GM23338 (cell line): ENCODE results near the gene LMO2. TPM values are rescaled to one million over a fixed set of nuclear protein-coding genes. Genes with fewer than 3 reads are reported as not detected.

ENCODE experiments used
- ATAC-seq: fragments of 200-7000 bp; cut with Tn5 transposase; 3 replicates; pipeline ENCODE4 v1.9.1; 2020
- DNase-seq: peaks from one replicate; pipeline ENCODE4 v3.0.0-alpha.2; 2015; ENCODE audit warnings: low spot score
- H2AFZ ChIP-seq: fragments of 200-600 bp; sonication (generic); 2 replicates; pipeline ENCODE4 v1.8.0; 2016; ENCODE audit warnings: antibody characterized with exemption, mild to moderate bottlenecking, moderate library complexity
- H3F3A ChIP-seq: fragments of 200-600 bp; sonication (generic); replicated peaks from 2 replicates; pipeline ENCODE4 v1.8.0; 2017; ENCODE audit warnings: antibody characterized with exemption, mixed run types, low read depth
- H3K27ac ChIP-seq: fragments of 200-600 bp; sonication (generic); 2 replicates; pipeline ENCODE4 v1.6.1; 2016; ENCODE audit warnings: low read depth
- H3K27me3 ChIP-seq: fragments of 200-600 bp; sonication (generic); 2 replicates; pipeline ENCODE4 v1.8.0; 2016; ENCODE audit warnings: mild to moderate bottlenecking, mixed run types, moderate library complexity; ENCODE audit not compliant: insufficient read depth
- H3K36me3 ChIP-seq: fragments of 200-600 bp; sonication (generic); 2 replicates; pipeline ENCODE4 v1.8.0; 2016; ENCODE audit warnings: mild to moderate bottlenecking; ENCODE audit not compliant: insufficient read depth
- H3K4me1 ChIP-seq: fragments of 200-600 bp; sonication (generic); 2 replicates; pipeline ENCODE4 v1.8.0; 2016; ENCODE audit warnings: mild to moderate bottlenecking, moderate library complexity; ENCODE audit not compliant: insufficient read depth
- H3K4me2 ChIP-seq: fragments of 200-600 bp; sonication (generic); 2 replicates; pipeline ENCODE4 v1.7.1; 2017; ENCODE audit warnings: mixed run types
- H3K4me3 ChIP-seq: fragments of 200-600 bp; sonication (generic); 2 replicates; pipeline ENCODE4 v1.6.1; 2016; ENCODE audit warnings: mixed run types
- H3K79me2 ChIP-seq: fragments of 200-600 bp; sonication (generic); replicated peaks from 2 replicates; pipeline ENCODE4 v1.8.0; 2017; ENCODE audit warnings: mild to moderate bottlenecking; ENCODE audit not compliant: insufficient read depth
- H3K9me2 ChIP-seq: fragments of 200-600 bp; sonication (generic); 2 replicates; pipeline ENCODE4 v1.8.0; 2017; ENCODE audit not compliant: insufficient read depth
- H4K20me1 ChIP-seq: fragments of 200-600 bp; sonication (generic); replicated peaks from 2 replicates; pipeline ENCODE4 v1.8.0; 2017; ENCODE audit warnings: mild to moderate bottlenecking; ENCODE audit not compliant: insufficient read depth
- H3K27ac Mint-ChIP-seq: 2 replicates; pipeline ENCODE4 v1.8.0; 2020; ENCODE audit warnings: inconsistent platforms, mild to moderate bottlenecking, moderate library complexity, mixed read lengths
- H3K27me3 Mint-ChIP-seq: 3 replicates; pipeline ENCODE4 v1.8.0; 2022; ENCODE audit warnings: low read depth, mild to moderate bottlenecking, moderate library complexity, mixed read lengths, inconsistent platforms; ENCODE audit not compliant: insufficient read depth, poor library complexity
- H3K36me3 Mint-ChIP-seq: 3 replicates; pipeline ENCODE4 v1.8.0; 2021; ENCODE audit warnings: low read depth, mild to moderate bottlenecking, inconsistent platforms, moderate library complexity, mixed read lengths
- H3K4me1 Mint-ChIP-seq: 3 replicates; pipeline ENCODE4 v1.8.0; 2020; ENCODE audit warnings: mild to moderate bottlenecking, inconsistent platforms, mixed read lengths
- H3K4me3 Mint-ChIP-seq: 3 replicates; pipeline ENCODE4 v1.8.0; 2021; ENCODE audit warnings: moderate library complexity, mild to moderate bottlenecking, inconsistent platforms, mixed read lengths
- H3K9me3 Mint-ChIP-seq: 3 replicates; pipeline ENCODE4 v1.8.0; 2020; ENCODE audit warnings: moderate library complexity, mild to moderate bottlenecking, inconsistent platforms, mixed read lengths
- CREB1 ChIP-seq: fragments of 250-450 bp; sonication (Bioruptor Pico); IDR thresholded peaks from 2 replicates; pipeline ENCODE4 v1.5.0; 2020; ENCODE audit warnings: low read depth, mild to moderate bottlenecking, moderate library complexity
- CTCF ChIP-seq, 2 experiments: fragments of 200-600 bp in 1 of 2; sonication (generic) in 1 of 2; conservative IDR thresholded peaks; 2 replicates each; pipeline versions ENCODE4 v1.5.1 to v1.6.1; 2016 to 2017; ENCODE audit warnings: antibody characterized with exemption in 2 of 2, low read depth in 2 of 2, mild to moderate bottlenecking in 2 of 2, moderate library complexity in 1 of 2
- EZH2 ChIP-seq: fragments of 200-600 bp; sonication (generic); IDR thresholded peaks from one replicate; pipeline ENCODE4 v1.8.0; 2017; ENCODE audit warnings: antibody characterized with exemption, mild to moderate bottlenecking, low read depth; ENCODE audit not compliant: unreplicated experiment
- EZH2phosphoT487 ChIP-seq: fragments of 200-600 bp; sonication (generic); IDR thresholded peaks from one replicate; pipeline ENCODE4 v1.8.1; 2018; ENCODE audit warnings: antibody characterized with exemption; ENCODE audit not compliant: unreplicated experiment
- JUNB ChIP-seq: IDR thresholded peaks from one replicate; pipeline ENCODE4 v1.6.1; 2016; ENCODE audit warnings: antibody characterized with exemption; ENCODE audit not compliant: unreplicated experiment
- NANOG ChIP-seq: IDR thresholded peaks from 2 replicates; pipeline ENCODE4 v1.6.1; 2016; ENCODE audit warnings: antibody characterized with exemption, borderline replicate concordance
- POLR2AphosphoS5 ChIP-seq: IDR thresholded peaks from 2 replicates; pipeline ENCODE4 v1.6.1; 2016; ENCODE audit warnings: antibody characterized with exemption, low read depth
- STAT1 ChIP-seq: IDR thresholded peaks from one replicate; pipeline ENCODE4 v1.6.1; 2016; ENCODE audit warnings: antibody characterized with exemption; ENCODE audit not compliant: unreplicated experiment
- ZNF114 ChIP-seq: fragments of 250-450 bp; sonication (Bioruptor Pico); IDR thresholded peaks from 2 replicates; pipeline ENCODE4 v1.5.0; 2020; ENCODE audit warnings: mild to moderate bottlenecking, moderate library complexity
- ZNF331 ChIP-seq: fragments of 250-450 bp; sonication (Bioruptor Pico); IDR thresholded peaks from 2 replicates; pipeline ENCODE4 v1.5.0; 2020; ENCODE audit warnings: low read depth, mild to moderate bottlenecking, moderate library complexity
- polyA plus RNA-seq: library from polyadenylated mRNA; unstranded; fragments of >200 nt; fragmentation: Nextera tagmentation; extraction: Ambion mirVana; gene quantifications from 2 replicates; pipeline ENCODE4 v1.2.1, GENCODE V29; 2016
- total RNA-seq: library from RNA; depleted of rRNA; stranded (reverse); fragments of >200 nt; shearing (Covaris generic); gene quantifications from 2 replicates; pipeline ENCODE4 v1.2.3, GENCODE V29; 2014
- TF ChIP-seq, protein P1 (sequence below): IDR thresholded peaks from one replicate; pipeline ENCODE4 v1.6.1; 2018; ENCODE audit warnings: antibody characterized with exemption; ENCODE audit not compliant: unreplicated experiment
- TF ChIP-seq, protein P2 (sequence below): IDR thresholded peaks from 2 replicates; pipeline ENCODE4 v1.6.1; 2016; ENCODE audit warnings: antibody characterized with exemption

LMO2 gene
- total and polyA plus RNA-seq, 2 experiments from 2014 or later, result 1.4 to 3.1 TPM

- Mint-ChIP-seq H3K4me3 (peak overlapping the region; percentile 88), H3K36me3 (no peaks in the 10 kb centered on the region), H3K9me3 (no peaks in the 10 kb centered on the region), H3K27ac (no peak overlapping the region), H3K27me3 (peaks cover 15% of the 10 kb centered on the region), H3K4me1 (no peaks in the 10 kb centered on the region)
- Histone ChIP-seq H3K4me1 (no peaks in the 10 kb centered on the region), H3K4me2 (peak overlapping the region; percentile 80), H3K9me2 (no peaks in the 10 kb centered on the region), H3K27ac (no peak overlapping the region), H3K36me3 (no peaks in the 10 kb centered on the region), H3F3A (no peaks in the 10 kb centered on the region), H3K27me3 (peaks cover 31% of the 10 kb centered on the region), H3K4me3 (peak overlapping the region; percentile 53), H4K20me1 (no peaks in the 10 kb centered on the region), H3K79me2 (no peaks in the 10 kb centered on the region), H2AFZ (peak overlapping the region; percentile 80)
- TF ChIP-seq ZNF114 (CRISPR knock-in tag) (no peak), EZH2 (peak; percentile 52), CTCF (conservative IDR thresholded peaks at IDR 0.05; ENCODE audit: low read depth in 2 of 2) (peak; percentile 90 to 94)
- peak; percentile 85 for ATAC-seq
- peak; percentile 83 for DNase-seq
These were observed 62.3 kb downstream of the LMO2 start for GRCh38 chr11:33829430-33830141.

- H3K9me3 Mint-ChIP-seq, result no peaks in the 10 kb centered on the region
- H3K27me3 Mint-ChIP-seq, result peaks cover 15% of the 10 kb centered on the region
- Histone ChIP-seq H3K36me3 (no peaks in the 10 kb centered on the region), H3K27me3 (peaks cover 31% of the 10 kb centered on the region), H2AFZ (peak overlapping the region; percentile 80), H3K4me3 (peak overlapping the region; percentile 53), H3K4me2 (peak overlapping the region; percentile 80), H3K79me2 (no peaks in the 10 kb centered on the region), H3K9me2 (no peaks in the 10 kb centered on the region), H3F3A (no peaks in the 10 kb centered on the region), H3K27ac (no peak overlapping the region), H4K20me1 (no peaks in the 10 kb centered on the region), H3K4me1 (no peaks in the 10 kb centered on the region)
- no peak overlapping the region for H3K27ac Mint-ChIP-seq
- H3K36me3 Mint-ChIP-seq, result no peaks in the 10 kb centered on the region
- peak overlapping the region; percentile 88; the same call in 2 of the 3 replicates for H3K4me3 Mint-ChIP-seq
- DNase-seq, result peak; percentile 60
- ATAC-seq, result peak; percentile 78
- H3K4me1 Mint-ChIP-seq, result no peaks in the 10 kb centered on the region
- TF ChIP-seq ZNF114 (CRISPR knock-in tag) (no peak), EZH2phosphoT487 (no peak), STAT1 (no peak), JUNB (no peak), CREB1 (CRISPR knock-in tag) (no peak), NANOG (no peak), POLR2AphosphoS5 (no peak), ZNF331 (no peak), CTCF (conservative IDR thresholded peaks at IDR 0.05; ENCODE audit: low read depth in 2 of 2) (no peak), EZH2 (no peak)
- TF ChIP-seq, protein P1, sequence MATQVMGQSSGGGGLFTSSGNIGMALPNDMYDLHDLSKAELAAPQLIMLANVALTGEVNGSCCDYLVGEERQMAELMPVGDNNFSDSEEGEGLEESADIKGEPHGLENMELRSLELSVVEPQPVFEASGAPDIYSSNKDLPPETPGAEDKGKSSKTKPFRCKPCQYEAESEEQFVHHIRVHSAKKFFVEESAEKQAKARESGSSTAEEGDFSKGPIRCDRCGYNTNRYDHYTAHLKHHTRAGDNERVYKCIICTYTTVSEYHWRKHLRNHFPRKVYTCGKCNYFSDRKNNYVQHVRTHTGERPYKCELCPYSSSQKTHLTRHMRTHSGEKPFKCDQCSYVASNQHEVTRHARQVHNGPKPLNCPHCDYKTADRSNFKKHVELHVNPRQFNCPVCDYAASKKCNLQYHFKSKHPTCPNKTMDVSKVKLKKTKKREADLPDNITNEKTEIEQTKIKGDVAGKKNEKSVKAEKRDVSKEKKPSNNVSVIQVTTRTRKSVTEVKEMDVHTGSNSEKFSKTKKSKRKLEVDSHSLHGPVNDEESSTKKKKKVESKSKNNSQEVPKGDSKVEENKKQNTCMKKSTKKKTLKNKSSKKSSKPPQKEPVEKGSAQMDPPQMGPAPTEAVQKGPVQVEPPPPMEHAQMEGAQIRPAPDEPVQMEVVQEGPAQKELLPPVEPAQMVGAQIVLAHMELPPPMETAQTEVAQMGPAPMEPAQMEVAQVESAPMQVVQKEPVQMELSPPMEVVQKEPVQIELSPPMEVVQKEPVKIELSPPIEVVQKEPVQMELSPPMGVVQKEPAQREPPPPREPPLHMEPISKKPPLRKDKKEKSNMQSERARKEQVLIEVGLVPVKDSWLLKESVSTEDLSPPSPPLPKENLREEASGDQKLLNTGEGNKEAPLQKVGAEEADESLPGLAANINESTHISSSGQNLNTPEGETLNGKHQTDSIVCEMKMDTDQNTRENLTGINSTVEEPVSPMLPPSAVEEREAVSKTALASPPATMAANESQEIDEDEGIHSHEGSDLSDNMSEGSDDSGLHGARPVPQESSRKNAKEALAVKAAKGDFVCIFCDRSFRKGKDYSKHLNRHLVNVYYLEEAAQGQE, result no peak
- TF ChIP-seq, protein P2, sequence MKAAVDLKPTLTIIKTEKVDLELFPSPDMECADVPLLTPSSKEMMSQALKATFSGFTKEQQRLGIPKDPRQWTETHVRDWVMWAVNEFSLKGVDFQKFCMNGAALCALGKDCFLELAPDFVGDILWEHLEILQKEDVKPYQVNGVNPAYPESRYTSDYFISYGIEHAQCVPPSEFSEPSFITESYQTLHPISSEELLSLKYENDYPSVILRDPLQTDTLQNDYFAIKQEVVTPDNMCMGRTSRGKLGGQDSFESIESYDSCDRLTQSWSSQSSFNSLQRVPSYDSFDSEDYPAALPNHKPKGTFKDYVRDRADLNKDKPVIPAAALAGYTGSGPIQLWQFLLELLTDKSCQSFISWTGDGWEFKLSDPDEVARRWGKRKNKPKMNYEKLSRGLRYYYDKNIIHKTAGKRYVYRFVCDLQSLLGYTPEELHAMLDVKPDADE, result no peak
These were observed 63.1 kb downstream of the LMO2 start for GRCh38 chr11:33828604-33829429.
